HEK293 (cell line): ENCODE measurements around the gene PUM2.

Experiments used
- CTCF ChIA-PET: fragments of 350-600 bp; formaldehyde crosslinking; extraction: SDS; loops from one replicate; lab custom pipeline; 2021; ENCODE audit warnings: antibody characterized with exemption; lab: Yijun Ruan, JAX
- POLR2A ChIA-PET: fragments of 300-600 bp; formaldehyde crosslinking; extraction: SDS; loops from one replicate; lab custom pipeline; 2020; ENCODE audit warnings: antibody characterized with exemption, inconsistent platforms; lab: Yijun Ruan, JAX
- H3K27ac ChIP-seq: fragments of 200-500 bp; sonication (Bioruptor generic); 2 replicates; pipeline ENCODE4 v1.5.1; 2014; ENCODE audit warnings: low read depth, low read length, control low read depth, inconsistent platforms; ENCODE audit errors: extremely low read depth
- H3K36me3 ChIP-seq, 2 experiments: fragments of 200-500 bp in 1 of 2; sonication (Bioruptor generic) in 1 of 2; 1 replicate in 1 of 2; 2 replicates in 1 of 2; pipeline ENCODE4 v1.5.1; 2014 to 2017; ENCODE audit warnings: inconsistent platforms in 2 of 2, low read length in 2 of 2; ENCODE audit not compliant: control insufficient read depth in 2 of 2, insufficient read depth in 1 of 2
- H3K4me1 ChIP-seq: fragments of 200-500 bp; sonication (Bioruptor generic); 2 replicates; pipeline ENCODE4 v1.5.1; 2014; ENCODE audit warnings: mild to moderate bottlenecking, low read length, inconsistent platforms; ENCODE audit not compliant: control insufficient read depth, insufficient read depth
- H3K4me3 ChIP-seq: 2 replicates; pipeline ENCODE4 v1.5.1; 2011; ENCODE audit warnings: low read depth, mild to moderate bottlenecking, control low read depth, low read length, moderate library complexity
- H3K9me3 ChIP-seq: fragments of 200-500 bp; sonication (Bioruptor generic); 2 replicates; pipeline ENCODE4 v1.5.1; 2014; ENCODE audit warnings: low read depth, low read length, inconsistent platforms; ENCODE audit not compliant: control insufficient read depth, insufficient read depth
- SCRT2 ChIP-seq: fragments of 450-650 bp; formaldehyde crosslinking; IDR thresholded peaks from 2 replicates; pipeline ENCODE4 v1.5.1; 2016; ENCODE audit warnings: missing biosample characterization, missing genetic modification characterization
- ZBTB17 ChIP-seq: fragments of 450-650 bp; formaldehyde crosslinking; IDR thresholded peaks from 2 replicates; pipeline ENCODE4 v1.5.1; 2016; ENCODE audit warnings: missing biosample characterization, missing genetic modification characterization
- ZBTB20 ChIP-seq: fragments of 450-650 bp; formaldehyde crosslinking; IDR thresholded peaks from 2 replicates; pipeline ENCODE4 v1.5.1; 2016; ENCODE audit warnings: missing biosample characterization, missing genetic modification characterization
- ZBTB8A ChIP-seq: fragments of 450-650 bp; formaldehyde crosslinking; IDR thresholded peaks from 2 replicates; pipeline ENCODE4 v1.5.1; 2016; ENCODE audit warnings: missing biosample characterization, missing genetic modification characterization
- ZFHX2 ChIP-seq: fragments of 450-650 bp; formaldehyde crosslinking; conservative IDR thresholded peaks from 2 replicates; pipeline ENCODE4 v1.5.1; 2016; ENCODE audit warnings: missing biosample characterization, missing genetic modification characterization
- ZNF146 ChIP-seq: fragments of 450-650 bp; formaldehyde crosslinking; IDR thresholded peaks from 2 replicates; pipeline ENCODE4 v1.5.1; 2016; ENCODE audit warnings: missing biosample characterization, missing genetic modification characterization
- ZNF266 ChIP-seq: fragments of 450-650 bp; formaldehyde crosslinking; IDR thresholded peaks from 2 replicates; pipeline ENCODE4 v1.5.1; 2016; ENCODE audit warnings: missing biosample characterization, missing genetic modification characterization, low read depth
- ZNF335 ChIP-seq: fragments of 450-650 bp; formaldehyde crosslinking; conservative IDR thresholded peaks from 2 replicates; pipeline ENCODE4 v1.5.1; 2016; ENCODE audit warnings: missing biosample characterization, missing genetic modification characterization
- ZNF37A ChIP-seq: fragments of 450-650 bp; IDR thresholded peaks from 2 replicates; pipeline ENCODE4 v1.5.1; 2018; ENCODE audit warnings: missing biosample characterization, missing genetic modification characterization
- ZNF629 ChIP-seq: fragments of 450-650 bp; formaldehyde crosslinking; IDR thresholded peaks from 2 replicates; pipeline ENCODE4 v1.5.1; 2017; ENCODE audit warnings: missing biosample characterization, missing genetic modification characterization
- ZNF654 ChIP-seq: fragments of 450-650 bp; formaldehyde crosslinking; IDR thresholded peaks from 2 replicates; pipeline ENCODE4 v1.5.1; 2016; ENCODE audit warnings: low read depth, missing biosample characterization, missing genetic modification characterization
- ZNF837 ChIP-seq: fragments of 450-650 bp; formaldehyde crosslinking; IDR thresholded peaks from 2 replicates; pipeline ENCODE4 v1.5.1; 2016; ENCODE audit warnings: missing biosample characterization, missing genetic modification characterization
- TF ChIP-seq, protein P1 (sequence below): fragments of 450-650 bp; formaldehyde crosslinking; IDR thresholded peaks from 2 replicates; pipeline ENCODE4 v1.5.1; 2016; ENCODE audit warnings: missing biosample characterization, missing genetic modification characterization
- TF ChIP-seq, protein P2 (sequence below): fragments of 450-650 bp; formaldehyde crosslinking; IDR thresholded peaks from 2 replicates; pipeline ENCODE4 v1.5.1; 2016; ENCODE audit warnings: missing biosample characterization, missing genetic modification characterization, low read depth
- TF ChIP-seq, protein P3 (sequence below): fragments of 450-650 bp; formaldehyde crosslinking; conservative IDR thresholded peaks from 2 replicates; pipeline ENCODE4 v1.5.1; 2016; ENCODE audit warnings: low read depth, missing biosample characterization, missing genetic modification characterization

PUM2 gene

DNA sequence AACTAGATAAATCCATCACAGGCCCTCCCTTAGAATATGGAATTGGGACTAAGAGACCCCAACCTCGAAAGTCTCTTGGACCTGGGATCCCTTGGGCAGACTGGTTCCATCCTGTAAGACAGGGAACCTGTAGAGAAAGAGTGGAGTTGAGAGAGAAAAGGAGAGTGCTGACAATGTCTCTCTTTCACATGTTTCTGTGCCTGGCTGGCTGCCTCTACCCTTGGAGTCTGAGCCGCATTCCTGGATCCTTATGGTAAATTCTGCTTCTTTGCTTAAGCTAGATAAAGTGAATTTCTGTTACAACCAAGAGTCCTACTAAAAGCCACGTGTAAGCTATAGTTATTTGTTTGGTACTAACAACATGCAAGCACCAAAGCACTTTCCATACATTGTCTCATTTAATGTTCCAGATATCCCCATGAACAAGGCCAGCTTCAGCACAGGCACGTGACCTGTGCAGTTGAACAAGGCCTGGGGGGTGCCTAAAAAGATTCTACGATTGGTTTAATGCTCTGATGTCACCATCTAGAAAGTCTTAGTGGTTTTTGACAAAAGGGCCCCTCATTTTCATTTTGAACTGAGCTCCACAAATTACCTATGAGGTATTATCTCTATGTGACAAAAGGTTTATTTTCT lies 2.1 kb upstream of the PUM2 start:
- Histone ChIP-seq H3K4me3 (no peak overlapping the region), H3K36me3 (no peaks in the 10 kb centered on the region; a peak in 1 of 3 replicates), H3K4me1 (peaks cover 7% of the 10 kb centered on the region; the same call in 1 of the 2 replicates), H3K27ac (no peak overlapping the region), H3K9me3 (no peaks in the 10 kb centered on the region)
- TF ChIP-seq ZBTB17 (tag by site-specific recombination), result 0 out of 2 replicates have a peak, but pooled peaks have one; percentile 17
- no peak for TF ChIP-seq ZNF837 (tag by site-specific recombination)
- no peak for TF ChIP-seq ZBTB8A
- CTCF ChIA-PET, result interaction anchor here (0.6 to 2.0 kb wide), 3 partner anchors 26 to 284 kb away, joined by 3 to 7 read pairs (median 4); no protein-coding TSS in a partner anchor
- POLR2A ChIA-PET, result interaction anchor here (3.7 kb wide), 1 partner anchor 94 kb away, joined by 16 read pairs; the partner anchor contains the start of gene RHOB

DNA sequence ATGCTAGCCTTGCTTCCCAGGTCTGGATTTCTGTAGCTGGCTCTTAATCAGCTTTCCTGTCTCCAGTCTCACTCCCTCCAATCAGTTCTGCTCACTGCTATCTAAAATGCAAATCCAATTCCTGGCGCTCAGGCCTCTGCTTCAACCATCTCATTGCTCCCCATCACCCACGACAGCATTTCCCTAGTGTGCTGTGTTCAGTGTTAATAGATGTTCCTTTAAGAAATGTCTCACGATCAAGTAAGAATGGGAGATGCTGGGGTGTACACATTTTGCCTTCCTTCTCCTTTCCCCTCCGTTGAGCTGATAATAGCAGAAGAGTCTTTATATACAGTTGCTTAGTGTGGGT lies 1.6 kb upstream of the PUM2 start:
- no peak overlapping the region for H3K4me3 ChIP-seq
- H3K4me1 ChIP-seq, result peaks cover 7% of the 10 kb centered on the region; the same call in 1 of the 2 replicates
- POLR2A ChIA-PET, result interaction anchor here (3.7 kb wide), 1 partner anchor 95 kb away, joined by 16 read pairs; the partner anchor contains the start of gene RHOB
- no peak for TF ChIP-seq ZNF654 (tag by site-specific recombination)
- TF ChIP-seq ZFHX2 (tag by site-specific recombination), result no peak
- TF ChIP-seq, protein P1, sequence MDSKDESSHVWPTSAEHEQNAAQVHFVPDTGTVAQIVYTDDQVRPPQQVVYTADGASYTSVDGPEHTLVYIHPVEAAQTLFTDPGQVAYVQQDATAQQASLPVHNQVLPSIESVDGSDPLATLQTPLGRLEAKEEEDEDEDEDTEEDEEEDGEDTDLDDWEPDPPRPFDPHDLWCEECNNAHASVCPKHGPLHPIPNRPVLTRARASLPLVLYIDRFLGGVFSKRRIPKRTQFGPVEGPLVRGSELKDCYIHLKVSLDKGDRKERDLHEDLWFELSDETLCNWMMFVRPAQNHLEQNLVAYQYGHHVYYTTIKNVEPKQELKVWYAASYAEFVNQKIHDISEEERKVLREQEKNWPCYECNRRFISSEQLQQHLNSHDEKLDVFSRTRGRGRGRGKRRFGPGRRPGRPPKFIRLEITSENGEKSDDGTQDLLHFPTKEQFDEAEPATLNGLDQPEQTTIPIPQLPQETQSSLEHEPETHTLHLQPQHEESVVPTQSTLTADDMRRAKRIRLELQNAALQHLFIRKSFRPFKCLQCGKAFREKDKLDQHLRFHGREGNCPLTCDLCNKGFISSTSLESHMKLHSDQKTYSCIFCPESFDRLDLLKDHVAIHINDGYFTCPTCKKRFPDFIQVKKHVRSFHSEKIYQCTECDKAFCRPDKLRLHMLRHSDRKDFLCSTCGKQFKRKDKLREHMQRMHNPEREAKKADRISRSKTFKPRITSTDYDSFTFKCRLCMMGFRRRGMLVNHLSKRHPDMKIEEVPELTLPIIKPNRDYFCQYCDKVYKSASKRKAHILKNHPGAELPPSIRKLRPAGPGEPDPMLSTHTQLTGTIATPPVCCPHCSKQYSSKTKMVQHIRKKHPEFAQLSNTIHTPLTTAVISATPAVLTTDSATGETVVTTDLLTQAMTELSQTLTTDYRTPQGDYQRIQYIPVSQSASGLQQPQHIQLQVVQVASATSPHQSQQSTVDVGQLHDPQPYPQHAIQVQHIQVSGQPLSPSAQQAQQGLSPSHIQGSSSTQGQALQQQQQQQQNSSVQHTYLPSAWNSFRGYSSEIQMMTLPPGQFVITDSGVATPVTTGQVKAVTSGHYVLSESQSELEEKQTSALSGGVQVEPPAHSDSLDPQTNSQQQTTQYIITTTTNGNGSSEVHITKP (tag by site-specific recombination), result no peak
- TF ChIP-seq ZBTB17 (tag by site-specific recombination), result peak; percentile 71
- no peak for TF ChIP-seq ZNF37A (tag by site-specific recombination)
- TF ChIP-seq, all 188 proteins: peak for 1
- CTCF ChIA-PET, result interaction anchor here (0.5 to 0.7 kb wide), 3 partner anchors 27 to 284 kb away, joined by 3 read pairs; no protein-coding TSS in a partner anchor
- Histone ChIP-seq H3K9me3 (no peaks in the 10 kb centered on the region), H3K36me3 (no peaks in the 10 kb centered on the region; a peak in 1 of 3 replicates), H3K27ac (peak overlapping the region; percentile 98; the same call in 1 of the 2 replicates)

DNA sequence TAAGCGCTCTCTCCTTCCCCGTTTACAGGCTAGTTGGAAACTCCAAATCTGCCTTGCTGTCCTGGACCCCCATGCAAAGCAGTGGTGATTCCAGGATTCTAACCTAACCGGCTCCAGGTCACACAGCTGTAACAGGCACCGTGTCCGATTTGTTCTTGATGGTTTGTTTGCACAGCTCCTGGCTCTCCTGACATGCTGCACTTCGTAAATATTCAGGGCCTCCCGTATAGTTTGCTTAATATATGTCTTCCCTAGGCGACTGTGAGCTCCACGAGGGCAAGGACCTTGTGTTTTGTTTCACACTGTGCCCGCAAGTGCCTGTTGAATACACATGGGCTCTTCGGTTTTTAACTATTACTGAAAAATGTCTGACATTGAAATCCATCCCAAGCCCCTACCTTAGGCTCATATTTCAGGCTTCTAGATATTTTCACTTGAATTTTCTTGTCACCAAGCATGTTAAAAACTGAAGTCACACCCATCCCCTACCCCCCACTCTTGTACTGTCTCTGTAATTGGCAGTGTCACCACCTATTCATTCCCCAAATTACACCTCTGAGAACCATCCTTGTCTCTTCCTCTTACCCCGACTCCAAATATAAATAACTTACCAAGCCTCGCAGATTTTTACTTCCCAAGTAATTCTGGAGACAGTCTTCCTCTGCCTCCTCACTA lies 1.0 kb upstream of the PUM2 start:
- peak overlapping the region; percentile 52 for H3K4me3 ChIP-seq
- peak overlapping the region; percentile 98 for H3K27ac ChIP-seq
- CTCF ChIA-PET, result interaction anchor here (0.5 to 1.0 kb wide), 3 partner anchors 18 to 32 kb away, joined by 3 to 5 read pairs (median 3); no protein-coding TSS in a partner anchor
- POLR2A ChIA-PET, result interaction anchor here (0.5 to 3.7 kb wide), 4 partner anchors 95 to 459 kb away, joined by 3 to 16 read pairs (median 6); partner anchors contain the start of gene RHOB
- H3K9me3 ChIP-seq, result no peaks in the 10 kb centered on the region
- no peaks in the 10 kb centered on the region; a peak in 1 of 3 replicates for H3K36me3 ChIP-seq
- H3K4me1 ChIP-seq, result peaks cover 10% of the 10 kb centered on the region; the same call in 1 of the 2 replicates
- TF ChIP-seq, protein P1 (tag by site-specific recombination), result peak; percentile 60; the same call in 1 of the 2 replicates
- TF ChIP-seq ZNF629 (no peak), ZBTB20 (tag by site-specific recombination) (0 out of 2 replicates have a peak, but pooled peaks have one; percentile 10), SCRT2 (peak; percentile 96), ZNF146 (no peak), ZNF335 (tag by site-specific recombination) (peak; percentile 75), ZNF266 (tag by site-specific recombination) (no peak)
- TF ChIP-seq, protein P2, sequence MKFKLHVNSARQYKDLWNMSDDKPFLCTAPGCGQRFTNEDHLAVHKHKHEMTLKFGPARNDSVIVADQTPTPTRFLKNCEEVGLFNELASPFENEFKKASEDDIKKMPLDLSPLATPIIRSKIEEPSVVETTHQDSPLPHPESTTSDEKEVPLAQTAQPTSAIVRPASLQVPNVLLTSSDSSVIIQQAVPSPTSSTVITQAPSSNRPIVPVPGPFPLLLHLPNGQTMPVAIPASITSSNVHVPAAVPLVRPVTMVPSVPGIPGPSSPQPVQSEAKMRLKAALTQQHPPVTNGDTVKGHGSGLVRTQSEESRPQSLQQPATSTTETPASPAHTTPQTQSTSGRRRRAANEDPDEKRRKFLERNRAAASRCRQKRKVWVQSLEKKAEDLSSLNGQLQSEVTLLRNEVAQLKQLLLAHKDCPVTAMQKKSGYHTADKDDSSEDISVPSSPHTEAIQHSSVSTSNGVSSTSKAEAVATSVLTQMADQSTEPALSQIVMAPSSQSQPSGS (tag by site-specific recombination), result no peak
- TF ChIP-seq, protein P3, sequence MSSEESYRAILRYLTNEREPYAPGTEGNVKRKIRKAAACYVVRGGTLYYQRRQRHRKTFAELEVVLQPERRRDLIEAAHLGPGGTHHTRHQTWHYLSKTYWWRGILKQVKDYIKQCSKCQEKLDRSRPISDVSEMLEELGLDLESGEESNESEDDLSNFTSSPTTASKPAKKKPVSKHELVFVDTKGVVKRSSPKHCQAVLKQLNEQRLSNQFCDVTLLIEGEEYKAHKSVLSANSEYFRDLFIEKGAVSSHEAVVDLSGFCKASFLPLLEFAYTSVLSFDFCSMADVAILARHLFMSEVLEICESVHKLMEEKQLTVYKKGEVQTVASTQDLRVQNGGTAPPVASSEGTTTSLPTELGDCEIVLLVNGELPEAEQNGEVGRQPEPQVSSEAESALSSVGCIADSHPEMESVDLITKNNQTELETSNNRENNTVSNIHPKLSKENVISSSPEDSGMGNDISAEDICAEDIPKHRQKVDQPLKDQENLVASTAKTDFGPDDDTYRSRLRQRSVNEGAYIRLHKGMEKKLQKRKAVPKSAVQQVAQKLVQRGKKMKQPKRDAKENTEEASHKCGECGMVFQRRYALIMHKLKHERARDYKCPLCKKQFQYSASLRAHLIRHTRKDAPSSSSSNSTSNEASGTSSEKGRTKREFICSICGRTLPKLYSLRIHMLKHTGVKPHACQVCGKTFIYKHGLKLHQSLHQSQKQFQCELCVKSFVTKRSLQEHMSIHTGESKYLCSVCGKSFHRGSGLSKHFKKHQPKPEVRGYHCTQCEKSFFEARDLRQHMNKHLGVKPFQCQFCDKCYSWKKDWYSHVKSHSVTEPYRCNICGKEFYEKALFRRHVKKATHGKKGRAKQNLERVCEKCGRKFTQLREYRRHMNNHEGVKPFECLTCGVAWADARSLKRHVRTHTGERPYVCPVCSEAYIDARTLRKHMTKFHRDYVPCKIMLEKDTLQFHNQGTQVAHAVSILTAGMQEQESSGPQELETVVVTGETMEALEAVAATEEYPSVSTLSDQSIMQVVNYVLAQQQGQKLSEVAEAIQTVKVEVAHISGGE (tag by site-specific recombination), result peak; percentile 91
